GM18861 (cell line): ENCODE results near the gene EXPH5.
"Not testable (repeated sequence)": the region's sequence is repeated elsewhere in the genome, so short reads cannot be mapped to it uniquely, and the experiment has no call there.

Experiments
- ATAC-seq: cut with Tn5 transposase; IDR thresholded peaks from one replicate; pipeline ENCODE4 v1.9.1; 2021; ENCODE audit not compliant: unreplicated experiment

EXPH5 gene

DNA sequence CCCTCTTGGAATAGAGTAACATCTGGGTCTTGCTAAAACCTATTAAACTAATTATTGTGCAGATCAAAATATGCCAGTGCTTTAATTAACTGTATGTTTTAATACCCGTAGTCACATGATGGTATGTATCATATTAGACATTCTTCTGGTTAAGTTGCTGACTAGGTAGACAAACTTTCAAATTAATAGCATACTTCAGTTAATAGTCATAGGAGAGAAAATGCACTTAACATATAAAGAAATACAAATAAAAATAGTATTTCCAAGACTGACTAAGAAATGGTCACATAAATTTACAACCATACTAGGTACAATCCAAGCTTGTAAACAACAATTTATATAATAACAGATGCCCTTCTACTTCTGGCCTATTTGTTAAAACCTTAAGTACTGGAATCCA lies 7.6 kb upstream of the EXPH5 start:
- no peak for ATAC-seq

DNA sequence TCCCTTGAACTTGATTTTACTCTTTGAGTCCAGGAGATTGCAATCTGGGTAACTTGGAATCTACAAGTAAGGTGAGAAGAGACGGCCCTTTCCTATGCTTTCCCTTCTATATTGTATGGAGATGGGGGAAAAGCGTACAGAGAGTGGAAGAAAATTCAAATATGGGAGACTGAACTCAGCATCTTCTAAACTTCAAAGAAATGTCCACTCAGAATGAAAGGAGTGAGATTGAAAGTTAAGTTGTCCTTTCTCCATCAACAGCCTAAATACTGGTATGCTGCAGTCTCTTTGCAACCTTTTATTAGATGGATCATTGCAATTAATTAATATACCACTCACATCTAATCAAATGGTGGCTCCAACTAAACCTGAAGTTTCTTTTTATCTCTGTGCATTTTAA lies 6.4 kb upstream of the EXPH5 start:
- no peak for ATAC-seq

DNA sequence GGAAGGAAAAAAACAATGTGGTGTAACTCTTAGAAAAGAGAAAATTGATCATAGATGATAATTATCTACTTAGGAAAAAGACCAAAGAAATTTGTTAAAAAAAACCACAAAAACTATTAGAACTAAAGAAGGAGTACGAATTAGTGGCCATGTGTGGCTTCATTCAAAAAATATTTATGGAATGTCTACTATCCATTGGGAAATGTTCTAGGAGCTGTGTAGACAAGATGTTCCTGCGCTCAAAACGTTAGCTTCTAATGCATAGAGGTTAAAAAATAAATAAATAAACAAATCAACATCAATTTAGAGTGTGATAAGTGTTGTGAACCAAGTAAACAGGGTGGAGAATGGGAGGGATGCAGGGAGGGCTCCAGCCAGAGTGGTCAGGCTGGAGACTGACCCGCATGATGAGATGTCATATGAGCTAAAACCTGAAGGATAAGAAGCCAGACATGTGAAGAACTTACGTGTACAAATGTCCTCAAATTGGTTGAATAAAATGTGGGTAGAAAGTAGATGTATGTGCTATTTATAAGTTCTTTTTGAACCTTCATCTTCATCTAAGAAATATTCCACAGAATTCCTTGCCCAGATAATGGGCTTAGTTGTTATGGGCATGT lies 4.3 kb upstream of the EXPH5 start:
- ATAC-seq: no peak

DNA sequence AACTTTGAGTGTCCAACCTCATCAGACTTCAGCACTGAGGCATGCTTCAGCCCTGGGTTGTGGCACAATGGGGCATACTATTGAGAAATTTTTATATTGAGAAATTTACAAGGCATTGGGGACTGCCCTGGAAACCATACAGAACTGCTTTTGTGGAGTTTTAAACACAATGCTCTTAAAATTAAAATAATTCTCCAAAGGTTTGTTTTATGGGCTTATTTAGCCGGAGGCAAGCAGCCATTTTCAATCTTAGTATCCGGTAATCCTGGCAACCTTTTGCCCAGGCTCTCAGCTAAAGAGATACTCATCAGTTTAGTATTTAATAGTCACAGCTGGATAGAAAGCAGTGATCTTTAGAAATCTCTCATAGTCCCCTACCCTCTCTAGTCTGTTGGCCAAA lies 3.1 kb upstream of the EXPH5 start:
- ATAC-seq: no peak

DNA sequence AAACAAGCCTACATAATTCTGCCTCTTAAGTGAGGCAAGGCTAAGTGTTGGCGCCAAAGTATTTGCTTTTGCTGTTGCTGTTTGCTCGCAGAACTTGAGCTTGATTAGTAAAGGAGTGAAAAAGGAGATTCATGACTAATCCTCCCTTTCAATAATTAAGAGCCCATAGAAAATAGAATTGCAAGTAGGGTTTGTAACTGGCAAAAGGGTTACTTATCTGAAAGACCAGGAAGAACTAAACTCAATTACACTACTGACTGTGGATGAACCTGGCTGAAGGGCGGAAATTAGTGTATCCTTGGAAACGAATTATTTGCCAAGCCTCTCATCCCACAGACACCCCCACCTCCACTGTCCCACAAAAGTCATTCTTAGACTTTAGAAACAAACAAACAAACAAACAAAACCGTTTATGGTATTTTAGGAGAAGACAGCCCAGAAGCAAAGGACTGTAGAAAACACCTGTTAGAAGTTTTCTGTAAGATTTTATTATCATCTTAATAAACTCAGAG lies 411 bp upstream of the EXPH5 start:
- ATAC-seq: no peak

DNA sequence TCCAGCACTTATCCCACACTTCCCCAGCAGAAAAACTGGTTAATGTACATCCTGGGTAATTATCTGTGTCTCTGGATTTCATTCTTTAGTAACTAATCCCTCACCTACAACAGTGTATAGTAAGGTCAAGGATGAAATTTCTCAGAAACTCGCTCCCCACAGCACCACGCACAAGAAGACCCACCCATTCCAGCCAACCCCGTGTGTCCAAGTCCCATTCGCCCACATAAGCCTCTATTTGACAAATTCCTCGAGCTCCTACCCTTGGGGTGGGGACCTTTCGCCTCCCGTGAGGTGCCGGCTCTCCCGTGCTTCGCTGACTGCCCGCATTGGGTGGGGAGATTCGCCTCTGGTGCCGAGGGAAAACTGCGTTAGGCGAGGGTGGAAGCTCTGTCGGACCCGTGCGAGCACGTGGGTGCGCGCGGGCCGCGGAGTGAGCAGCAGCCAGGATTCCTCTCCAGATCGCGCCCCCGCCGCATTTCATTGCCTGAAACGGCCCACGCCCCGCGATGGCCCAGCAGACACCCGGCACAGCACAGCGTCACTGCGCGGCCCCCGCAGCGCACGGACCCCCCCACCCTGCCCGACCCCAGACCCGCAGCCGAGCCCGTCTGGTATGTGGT lies 866 bp downstream of the EXPH5 start:
- ATAC-seq: no peak

DNA sequence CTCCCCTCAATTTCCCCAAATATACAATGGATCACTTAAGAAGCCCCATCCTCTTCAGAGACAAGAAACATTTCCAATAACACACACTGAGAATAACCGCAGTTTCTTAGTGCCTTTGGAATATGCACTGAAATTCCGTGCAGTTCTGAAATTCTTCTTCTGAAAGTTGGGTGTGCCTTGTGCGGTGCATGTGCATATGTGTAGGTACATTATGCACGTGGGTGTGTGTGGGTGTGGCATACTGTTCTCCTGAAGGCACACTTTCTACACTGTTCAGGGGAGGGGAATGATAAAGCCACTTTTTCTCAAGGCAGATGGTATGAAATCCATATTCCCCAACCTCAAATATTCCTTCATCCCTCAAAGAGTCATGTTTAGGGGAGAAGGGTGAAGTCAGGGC lies 1.7 kb downstream of the EXPH5 start:
- no peak for ATAC-seq

DNA sequence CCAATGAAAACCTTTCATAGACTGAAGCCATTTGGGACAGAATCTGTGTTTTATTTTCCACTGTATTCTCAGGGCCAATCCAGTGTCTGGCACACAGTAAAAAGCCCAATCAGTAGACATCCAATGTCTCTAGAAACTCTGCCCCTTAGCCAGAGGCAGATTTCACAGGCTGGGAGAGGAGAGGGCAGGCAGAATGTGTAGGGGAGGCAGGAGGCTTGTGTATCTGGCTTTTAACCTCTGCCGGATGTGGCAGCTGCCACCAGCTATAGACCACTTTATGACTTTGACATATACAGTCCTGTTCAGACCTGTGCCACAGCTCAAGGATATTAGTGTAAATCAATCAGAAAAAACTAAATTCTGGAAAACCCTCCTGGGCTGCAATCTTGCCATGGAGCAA lies 4.4 kb downstream of the EXPH5 start:
- ATAC-seq: no peak

DNA sequence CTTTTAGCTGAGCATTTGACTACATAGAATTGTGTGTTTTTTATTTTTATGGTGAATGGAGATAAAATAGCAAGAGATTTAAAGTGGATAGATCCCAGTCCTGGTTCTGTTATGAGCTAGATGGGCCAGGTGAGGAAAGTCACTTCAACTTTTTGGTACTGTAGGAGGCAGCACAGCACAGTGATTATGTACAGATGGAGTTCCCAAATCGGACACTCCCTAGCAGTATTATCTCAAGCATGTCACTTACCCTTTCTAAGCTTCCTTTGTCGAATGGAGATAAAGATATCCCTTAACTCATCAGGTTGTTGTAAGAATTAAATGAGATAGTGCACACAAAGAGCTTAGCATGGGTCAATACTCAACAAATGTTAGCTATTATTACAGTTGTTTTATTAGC lies 5.3 kb downstream of the EXPH5 start:
- no peak for ATAC-seq

DNA sequence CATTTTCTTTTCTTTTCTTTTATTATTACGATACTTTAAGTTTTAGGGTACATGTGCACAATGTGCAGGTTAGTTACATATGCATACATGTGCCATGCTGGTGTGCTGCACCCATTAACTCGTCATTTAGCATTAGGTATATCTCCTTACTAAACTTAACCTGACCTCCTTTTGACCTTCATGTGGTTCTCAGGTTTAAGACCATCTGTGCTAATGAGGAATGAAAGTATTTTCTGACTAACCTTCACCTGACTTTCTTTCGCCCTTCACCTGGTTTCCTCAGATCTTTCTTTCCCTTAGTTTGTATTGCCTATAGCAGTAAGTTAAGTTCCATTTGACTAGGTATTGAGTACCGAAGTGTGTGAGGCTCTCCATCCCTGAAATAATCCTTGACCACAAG lies 6.5 kb downstream of the EXPH5 start:
- ATAC-seq: no peak

DNA sequence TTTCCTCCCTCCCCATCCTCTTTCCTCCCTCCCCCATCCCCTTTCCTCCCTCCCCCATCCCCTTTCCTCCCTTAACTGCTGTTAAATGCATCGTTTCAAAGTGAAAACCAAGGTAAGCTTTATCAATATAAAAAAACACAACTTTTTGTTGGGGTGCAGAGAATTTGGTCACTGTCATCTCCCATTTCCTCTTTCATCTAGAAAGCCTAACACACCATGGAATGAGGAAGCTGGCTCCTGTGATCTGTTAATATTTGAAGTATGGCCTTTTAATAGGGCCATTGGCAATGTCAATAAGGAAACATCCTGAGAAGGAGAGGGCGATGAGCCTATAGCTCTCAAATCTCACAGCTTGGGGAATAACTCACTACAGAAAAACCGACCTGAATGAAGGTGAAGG lies 7.0 kb downstream of the EXPH5 start:
- ATAC-seq: no peak

DNA sequence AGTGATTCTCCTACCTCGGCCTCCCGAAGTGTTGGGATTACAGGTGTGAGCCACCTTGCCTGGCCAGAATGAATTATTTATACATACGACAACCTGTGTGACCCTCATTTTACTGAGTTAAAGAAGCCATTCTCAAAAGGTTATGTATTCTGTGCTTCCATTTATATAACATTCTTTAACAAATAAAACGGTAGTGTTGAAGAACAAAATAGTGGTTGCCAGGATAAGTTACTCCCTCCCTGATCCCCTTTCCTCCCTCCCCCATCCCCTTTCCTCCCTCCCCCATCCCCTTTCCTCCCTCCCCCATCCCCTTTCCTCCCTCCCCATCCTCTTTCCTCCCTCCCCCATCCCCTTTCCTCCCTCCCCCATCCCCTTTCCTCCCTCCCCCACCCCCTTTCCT lies 7.4 kb downstream of the EXPH5 start:
- ATAC-seq: not testable (repeated sequence)

DNA sequence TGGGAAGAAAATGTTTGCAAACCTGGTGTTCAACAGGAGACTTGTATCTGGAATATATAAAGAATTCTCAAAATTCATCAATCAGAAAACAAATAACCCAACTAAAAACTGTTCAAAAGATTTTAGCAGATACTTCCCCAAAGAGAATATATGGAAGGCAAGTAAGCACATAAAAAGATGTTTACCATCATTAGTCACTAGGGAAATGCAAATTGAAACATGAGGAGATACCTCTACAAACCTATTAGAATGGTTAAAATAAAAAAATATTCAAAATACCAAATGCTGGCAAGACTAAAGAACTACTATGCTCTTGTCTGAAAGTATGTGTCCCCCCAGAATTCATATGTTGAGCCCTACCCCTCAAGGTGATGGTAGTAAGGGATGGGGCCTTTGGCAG lies 8.6 kb downstream of the EXPH5 start:
- no peak for ATAC-seq

DNA sequence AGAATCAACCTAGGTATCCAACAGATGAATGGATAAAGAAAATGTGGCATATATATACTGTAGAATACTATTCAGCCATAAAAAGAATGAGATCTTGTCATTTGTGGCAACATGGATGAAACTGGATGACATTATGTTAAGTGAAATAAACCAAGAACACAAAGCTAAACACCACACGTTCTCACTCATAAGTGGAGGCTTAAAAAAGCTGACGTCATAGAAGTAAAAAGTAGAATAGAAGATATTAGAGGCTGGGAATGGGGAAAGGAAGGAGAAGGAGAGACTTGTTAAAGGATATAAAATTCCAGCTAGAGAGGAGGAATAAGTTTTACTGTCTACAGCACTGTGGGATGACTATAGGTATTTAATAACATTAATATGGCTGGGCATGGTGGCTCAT lies 12.9 kb downstream of the EXPH5 start:
- ATAC-seq: no peak

DNA sequence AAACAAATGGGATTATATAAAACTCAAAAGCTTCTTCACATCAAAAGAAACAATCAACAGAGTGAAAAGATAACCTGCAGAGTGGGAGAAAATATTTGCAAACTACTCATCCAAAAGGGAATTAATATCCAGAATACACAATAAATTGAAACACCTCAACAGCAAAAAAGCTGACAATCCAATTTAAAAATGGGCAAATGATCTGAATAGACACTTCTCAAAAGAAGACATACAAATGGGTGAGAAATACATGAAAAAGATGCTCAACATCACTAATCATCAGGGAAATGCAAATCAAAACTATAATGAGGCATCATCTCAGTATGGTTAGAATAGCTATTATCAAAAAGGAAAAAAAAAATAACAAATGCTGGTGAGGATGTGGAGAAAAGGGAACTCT lies 13.5 kb downstream of the EXPH5 start:
- ATAC-seq: no peak

DNA sequence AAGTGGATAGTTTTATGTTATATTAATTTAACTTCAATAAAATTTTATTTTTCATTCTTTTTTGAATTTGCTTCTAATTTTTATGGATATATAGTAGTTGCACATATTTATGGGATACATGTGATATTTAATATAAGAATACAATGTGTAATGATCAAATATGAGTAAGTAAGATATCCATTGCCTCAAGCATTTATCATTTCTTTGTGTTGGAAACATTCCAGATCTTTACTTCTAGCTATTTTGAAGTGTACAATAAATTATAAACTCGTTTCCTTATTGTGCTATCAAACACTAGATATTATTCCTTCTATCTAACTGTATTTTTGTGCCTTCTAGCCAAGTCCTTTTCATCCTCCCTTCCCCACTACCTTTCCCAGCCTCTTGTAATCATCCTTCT lies 17.0 kb downstream of the EXPH5 start:
- no peak for ATAC-seq

DNA sequence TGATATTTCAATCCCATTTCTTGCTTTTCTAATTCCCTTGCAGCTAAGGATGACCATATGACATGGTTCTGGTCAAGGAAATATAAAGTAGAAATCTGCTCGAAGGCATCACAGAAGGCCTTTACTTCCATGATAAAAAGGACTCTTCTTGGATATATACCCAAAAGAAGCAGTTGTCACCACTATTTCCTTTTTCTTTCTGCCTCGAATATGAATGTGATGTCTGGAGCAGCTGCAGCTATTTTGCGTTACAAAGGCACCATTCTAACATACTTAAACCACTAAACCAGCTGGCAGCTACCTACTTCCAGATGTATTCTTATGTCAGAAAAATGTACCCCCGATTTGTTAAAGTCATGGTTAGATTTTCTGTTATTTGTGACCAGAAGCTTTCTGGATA lies 18.9 kb downstream of the EXPH5 start:
- no peak for ATAC-seq

DNA sequence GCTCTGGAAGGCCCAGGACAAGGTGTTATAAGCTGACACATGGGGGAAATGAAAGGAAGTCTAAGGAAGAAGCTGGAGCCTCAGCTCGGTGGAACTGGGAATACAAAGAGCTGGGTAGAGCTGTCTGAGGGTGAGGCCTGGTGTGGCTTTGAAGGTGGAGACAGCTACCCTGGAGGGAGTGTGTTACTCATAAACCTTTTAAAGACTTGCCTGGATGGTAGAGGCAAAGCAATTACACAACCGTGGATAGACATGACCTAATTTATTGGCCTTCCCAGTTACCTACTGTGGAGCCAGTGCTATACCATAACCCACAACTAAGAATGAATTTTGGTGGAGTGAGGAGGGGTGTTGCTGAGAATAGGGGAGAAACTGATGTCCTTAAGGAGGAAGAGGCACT lies 22.6 kb downstream of the EXPH5 start:
- no peak for ATAC-seq

DNA sequence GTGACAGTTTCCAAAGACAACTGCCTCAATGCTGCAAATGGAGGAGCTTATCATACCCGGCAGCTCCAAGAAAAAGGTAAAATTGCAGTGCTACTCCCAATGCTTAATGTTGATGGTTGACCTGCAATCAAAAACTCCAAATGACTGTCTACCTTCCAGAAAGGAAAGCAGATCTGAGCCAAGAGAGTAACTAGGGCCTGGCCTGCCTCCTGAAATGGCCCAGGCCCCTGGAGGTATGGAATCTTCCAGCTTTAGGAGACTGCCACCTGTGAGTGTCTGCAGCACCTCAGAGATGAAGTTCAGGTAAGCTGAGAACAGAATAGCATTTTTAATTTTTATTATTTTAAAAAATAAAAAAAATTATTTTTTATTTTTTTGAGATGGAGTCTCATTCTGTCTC lies 23.7 kb downstream of the EXPH5 start:
- ATAC-seq: no peak

DNA sequence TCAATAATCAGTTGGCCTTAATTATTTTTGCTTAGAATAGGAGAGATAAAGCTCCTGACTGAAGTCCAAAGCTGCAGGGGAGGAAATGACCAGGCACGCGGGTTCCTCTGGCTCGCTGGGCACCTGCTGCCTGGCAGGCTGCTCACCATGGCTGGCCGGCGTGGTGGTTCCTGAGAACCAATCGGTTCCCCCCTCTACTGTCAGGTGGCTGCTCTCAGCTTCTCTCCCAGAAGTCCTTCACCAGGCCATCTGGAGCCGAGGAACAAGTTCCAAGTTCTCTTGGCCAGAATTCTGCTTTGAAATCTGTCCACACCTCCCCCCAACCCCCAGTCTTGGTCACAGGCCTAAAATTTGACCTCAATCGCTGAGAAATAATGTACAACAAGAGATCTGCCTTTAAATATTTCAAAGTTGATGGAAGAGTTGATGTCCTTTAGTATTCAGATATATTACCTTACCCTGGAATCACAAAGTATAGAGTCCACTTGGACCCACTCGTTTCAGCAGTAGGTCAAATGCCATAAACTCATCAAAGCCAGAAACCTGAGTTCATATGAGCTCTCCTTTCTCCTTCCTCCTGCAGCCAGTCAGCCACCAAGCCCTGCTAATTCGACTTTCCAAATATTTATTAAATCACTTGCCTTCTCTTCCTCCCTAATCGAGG lies 25.2 kb downstream of the EXPH5 start:
- no peak for ATAC-seq

DNA sequence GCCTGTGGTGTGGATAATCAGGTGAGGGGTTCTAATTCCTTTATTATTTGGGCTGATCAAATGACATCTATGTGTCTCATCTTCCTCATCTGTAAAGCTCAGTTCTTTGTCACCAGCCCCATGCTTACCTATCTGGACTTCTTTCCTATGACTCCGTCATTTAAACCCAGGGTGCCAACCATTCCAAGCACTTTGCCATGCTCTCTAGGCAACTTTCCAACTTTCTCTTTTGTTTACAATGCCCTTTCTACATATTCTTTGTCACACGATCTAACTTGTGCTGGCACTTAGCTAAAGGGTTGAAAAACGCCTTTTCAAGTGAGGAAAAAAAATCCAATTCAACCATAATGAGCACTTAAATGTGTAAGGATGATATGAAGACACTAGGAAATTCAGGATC lies 27.9 kb downstream of the EXPH5 start:
- no peak for ATAC-seq

DNA sequence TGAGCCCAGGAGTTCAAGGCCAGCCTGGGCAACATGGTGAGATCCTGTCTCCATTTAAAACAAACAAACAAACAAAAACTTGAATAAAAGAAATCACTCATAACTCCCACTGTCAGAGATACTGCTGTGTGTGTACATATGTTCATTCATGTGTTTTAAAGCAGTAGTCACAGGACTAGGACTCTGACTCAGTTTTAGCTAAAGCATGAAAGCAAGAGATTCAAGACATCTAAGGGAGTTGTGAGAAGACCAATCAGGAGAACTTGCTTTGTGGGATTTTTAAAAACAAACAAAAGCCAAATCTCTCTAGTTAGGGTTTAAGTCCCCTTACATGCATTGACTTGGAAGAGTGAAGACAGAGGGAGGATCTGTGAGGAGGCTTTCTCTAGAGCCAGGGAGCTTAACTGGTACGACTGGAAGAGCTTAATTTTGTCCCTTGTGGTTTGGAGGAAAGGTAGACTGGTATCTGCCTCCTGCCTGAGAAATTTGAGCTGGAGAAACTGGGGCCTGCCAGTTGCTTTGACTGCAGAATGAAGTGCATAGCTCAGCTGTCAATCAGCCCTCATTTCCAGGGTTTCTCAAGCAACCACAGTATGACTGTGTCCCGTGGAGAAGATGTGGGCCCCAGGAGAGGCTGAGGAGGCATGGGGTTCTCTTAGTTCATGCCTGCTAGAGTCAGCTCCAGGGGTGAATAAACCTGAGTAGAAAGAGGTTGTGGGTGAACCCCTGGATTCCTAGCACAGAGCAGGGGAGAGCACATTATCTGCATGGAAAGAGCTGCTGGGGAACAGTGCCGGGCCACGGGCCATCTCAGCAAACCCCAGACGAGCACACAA lies 30.6 kb downstream of the EXPH5 start:
- no peak for ATAC-seq
